Activated CD4-positive, alpha-beta T cell treated with anti-CD3 and anti-CD28 coated beads, Interleukin-2, amount 50 U/mL, for 48 hours (primary cell): Measurements from ENCODE around the gene GPATCH8.
"Not testable (repeated sequence)": the region's sequence is repeated elsewhere in the genome, so short reads cannot be mapped to it uniquely, and the experiment has no call there.

Experiments
- DNase-seq, 2 experiments: peaks; one replicate each; pipeline ENCODE4 v3.0.0-alpha.2; 2020

GPATCH8 gene

DNA sequence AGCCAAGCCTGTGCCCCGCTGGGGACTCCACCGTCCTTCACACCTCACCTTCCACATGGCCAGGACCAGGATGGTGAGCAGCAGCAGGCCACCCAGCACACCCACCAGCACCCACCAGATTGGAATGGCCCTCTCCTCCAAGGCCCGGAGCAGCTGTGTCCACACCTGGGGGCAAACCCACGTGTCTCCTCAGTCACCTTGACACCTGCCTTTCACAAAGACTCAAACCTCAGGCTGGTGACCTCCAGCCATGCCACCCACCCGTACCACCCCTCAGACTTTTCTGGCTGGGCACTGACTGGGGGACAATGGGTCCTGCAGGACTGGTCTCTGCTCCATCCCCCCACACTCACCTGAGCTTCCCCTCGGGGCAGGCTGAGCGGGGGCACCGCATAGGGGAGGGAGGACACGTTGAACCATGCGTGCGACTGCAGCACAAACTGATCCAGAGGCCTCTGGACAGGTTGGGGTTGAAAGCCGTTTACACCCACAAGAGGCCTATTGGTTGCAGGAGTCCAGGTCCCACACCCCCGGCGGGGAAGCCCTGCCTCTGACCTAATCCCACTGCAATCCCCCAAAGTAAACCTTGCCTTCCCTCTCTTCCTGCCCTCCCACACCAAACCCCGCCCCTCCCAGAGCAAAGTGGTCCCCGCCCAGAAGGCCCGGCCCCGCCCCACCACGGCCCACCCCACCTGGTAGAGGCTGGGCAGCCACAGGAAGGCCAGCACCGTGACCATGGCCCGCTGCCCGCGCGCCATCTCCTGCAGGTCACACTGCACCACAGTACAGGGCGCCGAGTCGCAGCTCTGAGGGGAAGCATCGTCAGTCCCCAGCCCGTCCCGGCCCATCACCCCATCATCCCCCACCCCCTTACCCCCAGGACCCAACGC lies 128.7 kb downstream of the GPATCH8 start:
- no peak for DNase-seq

DNA sequence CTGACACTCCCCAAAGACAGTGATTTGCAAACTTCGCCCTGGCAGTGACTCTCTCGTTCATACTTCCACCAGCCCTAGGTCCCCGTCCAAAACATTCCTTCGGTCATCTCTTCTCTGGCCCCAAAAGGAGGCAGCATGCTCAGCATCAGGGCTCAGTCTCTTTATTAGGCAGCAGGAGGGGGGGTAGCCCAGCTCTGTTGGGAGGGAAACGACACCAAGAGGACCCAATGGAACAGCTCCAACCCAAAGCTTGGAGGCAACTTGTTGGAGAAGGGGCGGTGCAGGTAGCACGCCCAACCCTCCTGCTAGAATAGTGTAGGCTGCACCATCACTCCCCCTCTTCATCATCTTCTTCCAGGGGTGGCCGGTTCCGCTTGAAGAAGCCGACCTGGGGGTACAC lies 131.2 kb downstream of the GPATCH8 start:
- no peak for DNase-seq

DNA sequence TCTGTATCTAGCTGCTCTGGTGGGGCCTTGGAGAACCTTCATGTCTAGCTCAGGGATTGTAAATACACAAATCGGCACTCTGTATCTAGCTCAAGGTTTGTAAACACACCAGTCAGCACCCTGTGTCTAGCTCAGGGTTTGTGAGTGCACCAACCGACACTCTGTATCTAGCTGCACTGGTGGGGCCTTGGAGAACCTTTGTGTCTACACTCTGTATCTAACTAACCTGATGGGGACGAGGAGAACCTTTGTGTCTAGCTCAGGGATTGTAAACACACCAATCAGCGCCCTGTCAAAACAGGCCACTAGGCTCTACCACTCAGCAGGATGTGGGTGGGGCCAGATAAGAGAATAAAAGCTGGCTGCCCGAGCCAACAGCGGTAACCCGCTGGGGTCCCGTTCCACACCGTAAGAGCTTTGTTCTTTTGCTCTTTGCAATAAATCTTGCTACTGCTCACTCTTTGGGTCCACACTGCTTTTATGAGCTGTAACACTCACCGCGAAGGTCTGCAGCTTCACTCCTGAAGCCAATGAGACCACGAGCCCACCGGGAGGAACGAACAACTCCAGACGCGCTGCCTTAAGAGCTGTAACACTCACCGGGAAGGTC lies 133.7 kb downstream of the GPATCH8 start:
- not testable (repeated sequence) for DNase-seq

DNA sequence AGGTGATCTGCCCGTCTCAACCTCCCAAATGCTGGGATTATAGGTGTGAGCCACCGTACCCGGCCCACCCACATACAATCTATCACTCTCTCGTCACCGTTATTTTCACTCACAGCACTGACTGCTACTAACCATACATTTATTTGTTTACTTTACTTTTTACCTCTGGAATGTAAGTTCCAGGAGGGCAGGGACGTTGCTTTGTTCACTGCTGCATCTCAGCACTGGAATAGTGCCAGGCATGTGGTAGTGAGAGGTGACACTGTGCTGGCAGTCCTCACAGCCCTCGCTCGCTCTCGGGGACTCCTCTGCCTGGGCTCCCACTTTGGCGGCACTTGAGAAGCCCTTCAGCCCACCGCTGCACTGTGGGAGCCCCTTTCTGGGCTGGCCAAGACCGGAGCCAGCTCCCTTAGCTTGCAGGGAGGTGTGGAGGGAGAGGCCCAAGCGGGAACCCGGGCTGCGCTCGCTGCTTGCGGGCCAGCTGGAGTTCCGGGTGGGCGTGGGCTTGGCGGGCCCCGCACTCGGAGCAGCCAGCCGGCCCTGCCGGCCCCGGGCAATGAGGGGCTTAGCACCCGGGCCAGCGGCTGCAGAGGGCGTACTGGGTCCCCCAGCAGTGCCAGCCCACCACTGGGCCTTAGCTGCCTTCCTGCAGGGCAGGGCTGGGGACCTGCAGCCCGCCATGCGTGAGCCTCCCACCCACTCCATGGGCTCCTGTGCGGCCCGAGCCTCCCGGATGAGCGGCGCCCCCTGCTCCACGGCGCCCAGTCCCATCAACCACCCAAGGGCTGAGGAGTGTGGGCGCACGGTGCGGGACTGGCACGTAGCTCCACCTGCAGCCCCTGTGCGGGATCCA lies 134.6 kb downstream of the GPATCH8 start:
- DNase-seq: not testable (repeated sequence)

DNA sequence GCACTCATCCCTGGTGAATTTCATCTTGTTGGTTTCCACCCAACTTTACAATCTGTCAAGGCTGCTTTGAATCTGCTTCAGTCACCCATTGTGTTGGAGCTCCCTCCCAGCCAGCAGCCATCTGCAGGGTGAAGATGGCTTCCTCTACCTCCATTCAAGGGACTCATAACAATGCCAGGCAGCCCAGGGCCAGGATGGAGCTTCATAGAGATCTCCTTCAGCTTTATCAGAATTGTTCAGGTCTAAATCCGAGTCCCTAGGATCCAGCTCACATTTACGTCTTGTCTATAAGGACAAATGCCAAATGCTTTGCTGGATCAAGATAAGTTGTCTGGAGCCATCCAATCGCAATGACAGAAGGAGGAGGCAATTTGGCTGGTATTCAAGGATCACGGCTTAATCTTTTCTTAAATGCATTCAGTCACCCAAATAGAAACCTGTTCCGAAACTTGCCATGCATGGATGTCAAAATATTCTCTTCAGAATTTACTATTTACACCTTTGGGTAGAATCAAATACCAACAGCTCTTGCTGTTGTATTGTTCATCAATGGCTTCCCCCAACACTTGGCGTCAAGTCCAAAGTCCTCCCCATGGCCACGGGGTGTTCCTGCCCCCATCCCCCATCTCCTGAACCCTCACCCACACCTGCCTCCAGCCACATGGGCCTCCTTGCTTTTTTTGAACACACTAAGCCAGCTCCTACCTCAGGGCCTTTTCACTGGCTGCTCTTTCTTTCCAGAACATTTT lies 135.8 kb downstream of the GPATCH8 start:
- DNase-seq: no peak

DNA sequence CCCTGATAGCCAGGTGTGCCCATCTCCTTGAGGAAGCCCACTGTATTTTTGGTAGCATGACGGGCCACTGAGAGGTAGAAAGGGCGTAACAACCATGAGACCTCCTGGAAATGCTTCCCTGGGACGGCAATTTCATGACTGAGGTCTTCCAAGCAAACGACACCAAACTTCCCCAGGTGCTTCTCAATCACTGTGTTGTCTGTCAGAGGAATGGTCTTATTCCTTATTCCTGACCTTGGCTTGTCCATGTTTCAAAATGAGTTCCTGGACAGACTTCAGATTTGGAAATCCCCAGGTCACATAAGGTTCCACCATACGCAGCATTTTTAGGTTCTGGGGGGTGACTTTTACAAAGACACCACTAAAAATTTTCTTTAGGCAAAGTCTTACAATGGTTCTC lies 138.2 kb downstream of the GPATCH8 start:
- not testable (repeated sequence) for DNase-seq

DNA sequence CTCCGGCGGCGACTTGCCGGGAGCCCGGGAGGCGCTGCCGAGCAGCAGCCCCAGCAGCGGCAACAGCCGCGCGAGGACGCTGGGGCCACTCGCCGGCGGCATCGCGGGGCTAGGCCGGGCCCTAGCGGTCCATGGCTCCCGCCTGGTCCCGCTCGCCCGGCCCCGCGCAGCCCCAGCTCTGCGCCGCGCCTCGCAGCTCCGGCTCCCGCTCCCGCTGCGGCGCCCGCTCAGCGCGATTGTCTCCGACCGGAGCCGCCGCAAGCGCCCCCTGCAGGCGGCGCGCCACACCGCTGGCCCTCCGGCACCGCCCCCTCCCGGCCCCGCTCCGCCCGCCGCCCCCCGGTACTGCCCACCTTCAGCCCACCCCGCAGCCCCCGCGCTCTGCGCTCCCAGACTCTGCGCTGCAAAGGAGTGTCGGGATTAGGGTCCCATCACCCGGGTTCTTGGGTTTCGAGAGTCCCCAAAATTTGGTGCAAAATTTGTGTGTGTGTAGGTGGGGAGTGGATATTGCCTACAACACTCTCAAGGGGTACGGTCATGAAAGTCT lies 139.5 kb downstream of the GPATCH8 start, which contains the start of gene FAM171A2:
TSS of gene FAM171A2 (minus strand) at position 241 of the 547 bp plus-strand sequence. CDS start at position 102, 139 bp downstream.
- peak; percentile 70 to 71 for DNase-seq

DNA sequence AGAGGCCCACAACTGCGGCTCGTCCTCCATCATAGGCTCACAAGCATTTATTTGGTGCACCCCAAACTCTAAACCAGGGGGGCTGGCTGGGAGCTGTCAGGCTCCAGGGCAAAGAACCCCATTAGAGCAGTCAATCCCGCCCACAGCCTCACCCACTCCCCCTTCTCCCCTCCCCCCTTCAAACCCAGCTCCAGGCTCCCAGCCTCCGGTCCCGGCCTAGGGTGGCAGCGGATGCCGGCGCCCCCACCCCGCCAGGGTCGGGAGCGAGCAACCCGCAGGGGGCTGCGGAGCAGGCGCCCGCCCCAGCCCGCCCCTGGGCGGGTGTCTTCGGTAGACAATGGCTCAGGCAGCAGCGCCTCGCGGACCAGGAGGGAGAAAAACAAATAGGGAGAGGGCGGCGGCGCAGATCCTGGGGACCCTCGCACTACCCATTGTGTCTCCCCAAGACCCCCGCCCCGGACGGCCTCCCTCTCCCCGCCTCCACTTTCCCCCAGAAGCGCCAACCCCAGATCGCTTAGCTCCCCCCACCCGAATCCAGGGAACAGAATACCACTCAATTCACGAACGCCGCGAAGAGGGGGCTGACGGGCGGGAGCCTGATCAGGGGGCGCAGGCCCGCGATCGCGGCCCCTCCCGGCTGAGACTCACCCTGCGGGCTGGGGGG lies 140.1 kb downstream of the GPATCH8 start:
- peak; percentile 13 to 23 for DNase-seq

DNA sequence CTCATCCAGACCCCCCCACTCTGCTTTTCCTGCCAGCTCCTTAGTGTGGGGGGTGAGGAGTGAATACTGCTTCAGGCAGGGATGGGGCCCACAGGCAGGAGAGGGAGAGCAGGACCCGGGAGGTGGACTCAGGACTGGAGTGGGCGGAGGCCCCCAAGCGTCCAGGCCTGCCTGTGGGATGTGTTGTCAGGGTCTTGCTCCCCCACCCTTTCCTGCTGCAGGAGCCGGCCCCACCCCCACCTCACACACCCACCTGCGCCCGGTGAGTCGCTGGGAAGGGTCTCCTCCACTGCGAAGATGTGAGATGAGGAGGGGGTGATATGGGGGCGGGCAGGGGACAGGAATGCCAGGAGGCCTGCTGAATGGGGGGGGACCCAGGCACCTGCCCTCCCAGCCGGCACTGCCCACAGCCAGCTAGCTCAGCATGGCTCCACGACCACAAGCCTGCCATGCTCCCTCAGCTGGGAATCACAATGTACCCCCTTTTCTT lies 140.7 kb downstream of the GPATCH8 start:
- DNase-seq: no peak

DNA sequence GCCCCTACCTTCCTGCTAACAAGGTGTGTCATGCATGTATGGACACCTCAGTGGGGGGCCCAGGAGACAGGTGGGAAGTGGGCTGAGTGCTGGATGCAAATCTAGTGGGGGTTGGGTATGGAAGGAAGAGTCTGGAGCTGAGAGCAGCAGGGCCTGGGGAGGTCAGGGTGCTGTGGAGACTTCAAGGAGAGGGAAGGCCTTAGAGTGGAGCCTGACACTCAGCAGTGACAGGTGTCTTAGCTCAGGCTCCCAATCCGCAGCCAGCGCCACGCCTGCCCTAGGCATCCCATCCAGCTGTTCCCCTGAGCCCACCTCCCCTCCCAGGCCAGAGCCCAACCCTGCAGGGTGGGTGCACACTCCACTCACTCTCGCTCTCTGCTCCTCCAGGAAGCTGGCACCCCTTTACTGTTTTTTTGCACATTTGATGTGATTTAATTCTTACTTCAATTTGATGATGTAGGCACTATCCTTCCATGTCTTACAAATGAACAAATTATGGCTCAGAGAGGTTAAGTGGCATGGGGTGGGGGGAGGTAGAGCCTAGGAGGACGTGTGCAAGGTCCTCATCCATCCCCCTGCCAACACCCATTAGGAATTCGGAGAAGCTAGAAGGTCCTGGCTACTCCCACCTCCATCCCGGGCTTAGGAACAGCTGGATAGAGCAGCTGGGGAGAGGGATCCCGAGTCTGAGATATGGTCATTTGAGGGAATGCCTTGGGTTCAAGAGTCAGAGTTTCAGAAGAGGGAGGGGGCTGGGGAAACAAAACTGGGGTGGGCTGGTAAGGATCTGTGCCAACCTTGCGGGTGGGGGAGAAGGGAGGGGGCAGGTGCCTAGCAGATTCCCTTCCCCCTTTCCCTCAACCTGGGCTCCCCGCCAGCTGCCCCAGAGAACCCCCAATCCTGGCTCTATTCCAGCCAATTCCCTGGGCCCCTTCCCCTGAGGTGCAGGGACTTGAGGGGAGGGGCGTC lies 141.6 kb downstream of the GPATCH8 start:
- DNase-seq: no peak

DNA sequence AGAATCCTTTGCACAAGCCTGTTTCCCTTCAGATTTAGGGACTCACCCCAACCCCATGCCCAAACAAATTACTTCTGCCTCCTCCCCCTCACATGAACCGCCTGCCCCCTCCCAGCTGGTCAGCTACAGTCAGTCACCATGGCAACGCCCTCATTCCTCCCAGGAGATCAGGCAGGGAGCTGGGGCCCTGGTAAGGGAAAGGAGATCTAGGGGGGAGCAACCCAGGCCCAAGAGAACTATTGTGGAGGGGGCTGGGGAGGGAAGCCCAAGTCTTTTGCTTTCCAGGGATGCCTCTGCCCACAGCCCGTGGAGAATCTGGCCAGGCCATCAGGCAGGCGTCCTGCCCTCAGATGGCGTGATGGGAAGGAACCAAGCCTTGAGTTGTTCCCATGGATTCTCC lies 142.4 kb downstream of the GPATCH8 start:
- no peak for DNase-seq

DNA sequence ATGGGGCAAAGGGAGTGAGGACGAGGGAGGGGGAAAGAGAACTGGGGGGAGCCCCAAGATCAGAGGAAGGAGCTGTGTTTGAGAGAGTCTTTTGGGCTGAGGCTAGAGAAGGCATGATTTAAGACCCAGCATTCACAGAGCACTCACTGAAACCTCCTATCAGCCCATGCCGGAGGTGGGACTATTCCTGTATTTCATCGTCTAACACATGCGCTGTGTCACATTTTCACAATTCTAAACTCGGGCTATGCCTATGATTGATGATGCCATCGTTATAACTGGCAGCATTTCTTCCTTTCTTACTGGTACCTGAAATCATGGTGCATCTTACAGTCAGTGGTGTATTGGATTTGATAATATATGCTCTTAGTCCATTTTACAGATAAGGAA lies 143.1 kb downstream of the GPATCH8 start:
- no peak for DNase-seq

DNA sequence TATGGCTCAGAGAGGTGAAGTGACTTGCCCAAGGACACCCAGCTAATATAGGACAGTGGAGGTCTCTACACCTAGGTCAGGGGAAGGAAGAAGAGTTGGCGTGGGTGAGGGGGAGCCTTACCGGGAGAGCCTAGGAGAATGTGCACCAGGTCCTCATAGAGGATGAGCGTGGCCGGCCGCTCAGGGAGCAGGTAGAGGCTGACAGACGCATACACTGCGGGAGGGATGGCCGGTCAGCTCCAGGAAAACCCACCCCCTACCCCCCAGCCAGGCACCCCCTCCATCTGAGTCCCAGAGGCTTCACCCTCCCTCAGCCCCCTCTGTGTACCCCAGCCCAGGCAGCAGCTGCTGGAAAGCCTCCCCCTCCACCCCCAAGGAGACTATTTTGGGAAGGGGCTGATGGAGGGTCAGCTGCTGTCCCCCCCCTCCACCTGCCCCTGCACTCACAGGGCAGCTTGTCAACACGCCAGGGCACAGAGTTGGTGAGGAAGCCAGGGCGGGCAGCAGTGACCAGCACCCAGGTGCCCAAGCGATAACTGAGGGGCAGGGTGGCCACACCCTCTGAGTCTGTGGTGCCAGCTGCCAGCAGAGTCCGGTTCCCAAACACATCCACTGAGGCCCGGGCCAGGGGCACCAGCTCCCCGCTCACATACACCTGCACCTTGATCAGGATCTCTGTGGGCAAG lies 143.6 kb downstream of the GPATCH8 start:
- DNase-seq: no peak

DNA sequence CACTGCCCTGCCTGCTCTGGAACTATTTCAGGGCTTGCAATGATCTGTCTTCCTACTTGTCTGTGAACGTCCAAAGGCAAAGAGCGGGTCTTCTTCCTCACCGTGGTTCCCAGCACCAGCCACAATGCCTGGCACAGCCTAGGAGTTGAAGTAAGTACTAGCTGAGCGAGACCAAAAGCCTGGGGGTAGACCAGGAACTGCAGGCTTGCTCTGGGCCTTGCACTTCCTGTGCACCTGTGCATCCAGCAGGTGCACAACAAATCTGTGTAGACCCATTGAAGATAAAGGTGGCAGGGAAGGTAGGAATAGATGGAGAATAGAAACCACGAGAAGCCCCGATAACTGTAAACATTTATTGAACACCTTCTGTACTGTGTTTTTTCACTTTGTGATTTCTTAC lies 144.2 kb downstream of the GPATCH8 start:
- no peak for DNase-seq

DNA sequence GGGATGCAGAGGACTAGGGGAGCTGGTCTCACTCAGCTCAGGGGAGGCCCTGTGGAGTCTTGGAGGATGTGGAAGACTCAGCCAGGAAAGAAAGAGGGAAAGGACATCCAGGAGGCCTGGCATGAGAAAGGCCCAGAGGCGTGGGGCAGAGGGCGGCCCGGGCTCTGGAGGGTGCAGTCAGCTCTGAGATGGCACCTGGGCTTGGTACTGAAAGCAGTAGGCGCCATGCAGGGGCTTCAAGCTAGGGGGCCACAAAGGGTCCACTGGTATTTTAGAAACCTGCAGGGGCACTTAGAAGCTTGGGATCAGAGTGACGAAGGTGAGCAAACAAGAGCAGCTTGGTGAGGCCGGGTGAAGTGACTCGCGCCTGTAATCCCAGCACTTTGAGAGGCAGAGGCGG lies 145.1 kb downstream of the GPATCH8 start:
- DNase-seq: no peak

DNA sequence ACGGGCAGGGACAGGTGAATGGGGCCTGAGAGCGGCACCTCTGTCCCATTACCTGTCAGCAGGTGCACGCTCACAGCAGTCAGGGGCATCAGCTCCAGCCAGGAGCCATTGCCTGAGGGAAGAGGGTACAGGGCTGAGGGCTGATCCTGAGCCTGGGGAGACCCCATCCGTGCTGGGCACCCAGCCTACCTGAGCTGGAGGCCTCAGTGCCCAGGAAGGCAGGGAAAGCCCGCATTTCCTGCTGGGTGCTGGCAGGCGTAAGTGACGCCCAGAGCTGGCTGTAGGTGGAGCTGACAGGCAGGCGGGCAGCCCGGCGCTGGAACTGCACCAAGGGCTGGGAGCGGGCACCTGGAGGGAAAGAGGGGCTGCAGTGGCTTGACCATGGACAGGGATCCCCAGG lies 147.0 kb downstream of the GPATCH8 start:
- DNase-seq: no peak

DNA sequence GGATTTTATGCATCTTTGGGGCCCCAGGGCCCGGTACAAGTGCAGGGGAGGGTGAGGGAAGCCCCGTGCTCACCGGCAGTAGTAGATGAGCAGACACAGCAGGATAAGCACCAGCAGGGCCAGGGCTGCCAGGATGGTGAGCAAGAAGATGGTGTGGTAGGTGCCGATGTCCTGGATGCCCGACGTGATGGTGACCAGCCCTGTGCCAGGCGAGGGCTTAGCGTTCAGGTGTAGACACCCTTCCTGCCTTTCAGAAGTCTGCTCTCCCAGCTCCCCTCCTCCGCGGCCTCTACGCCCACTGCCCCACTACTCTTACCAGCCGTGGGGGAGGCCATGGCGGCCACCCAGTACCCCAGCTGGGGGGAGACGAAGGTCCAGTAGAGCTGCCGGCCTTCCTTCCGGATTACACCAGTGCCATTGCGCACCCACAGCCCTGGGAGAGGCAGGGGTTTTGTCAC lies 147.5 kb downstream of the GPATCH8 start:
- no peak for DNase-seq

DNA sequence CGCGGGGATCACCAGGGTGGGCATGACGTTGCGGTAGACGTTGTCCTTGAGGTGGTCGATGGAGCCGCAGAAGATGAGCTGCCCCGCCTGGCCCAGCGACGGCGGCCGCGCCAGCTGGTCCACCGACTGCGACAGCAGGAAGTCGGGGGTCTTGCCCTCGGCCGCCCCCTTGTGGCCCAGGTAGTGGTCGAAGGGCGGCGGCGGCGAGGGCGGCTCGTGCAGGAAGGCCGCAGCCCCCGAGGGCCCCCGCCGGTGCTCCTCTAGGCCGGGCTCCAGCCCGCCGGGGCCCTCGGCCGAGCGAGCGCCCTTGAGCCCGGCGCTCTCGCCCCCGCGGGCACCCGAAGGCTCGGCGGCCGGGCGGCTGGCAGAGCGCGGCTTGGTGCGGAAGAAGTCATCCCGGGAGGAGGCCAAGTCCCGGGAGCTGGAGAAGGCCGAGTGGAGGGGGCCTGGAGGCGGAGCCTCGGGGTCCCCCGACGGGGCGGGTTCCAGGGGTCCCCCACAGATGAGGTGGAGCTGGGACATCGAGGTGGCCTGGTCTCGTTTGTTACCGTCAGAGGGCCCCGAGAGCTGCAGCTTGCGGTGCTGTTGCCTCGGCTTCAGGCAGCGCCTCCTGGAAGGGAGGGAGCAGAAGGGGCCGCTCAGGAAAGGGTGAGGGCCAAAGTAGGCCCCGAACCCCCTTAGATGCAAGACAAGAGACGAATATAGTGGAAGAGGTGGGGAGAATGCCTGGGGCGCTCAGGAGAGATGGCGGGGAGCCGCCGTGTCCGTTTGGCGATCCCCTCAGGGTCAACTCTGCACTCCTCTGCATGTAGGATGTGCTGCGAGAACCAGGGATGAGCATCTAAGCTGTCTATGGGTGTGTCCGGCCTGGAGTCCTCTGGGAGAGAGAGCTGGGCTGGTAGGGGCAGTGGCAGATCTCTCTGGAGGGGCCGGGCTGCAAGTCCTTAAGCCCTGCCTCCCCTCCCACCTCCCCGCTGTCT lies 148.3 kb downstream of the GPATCH8 start:
- peak; percentile 58 to 68 for DNase-seq
